Measurements from ENCODE around the gene UBASH3B. TPM values are rescaled to one million over a fixed set of nuclear protein-coding genes. Genes with fewer than 3 reads are reported as not detected.

Gene UBASH3B
- total RNA-seq, 1 experiment from 2014 or later = 8.0 TPM

DNA sequence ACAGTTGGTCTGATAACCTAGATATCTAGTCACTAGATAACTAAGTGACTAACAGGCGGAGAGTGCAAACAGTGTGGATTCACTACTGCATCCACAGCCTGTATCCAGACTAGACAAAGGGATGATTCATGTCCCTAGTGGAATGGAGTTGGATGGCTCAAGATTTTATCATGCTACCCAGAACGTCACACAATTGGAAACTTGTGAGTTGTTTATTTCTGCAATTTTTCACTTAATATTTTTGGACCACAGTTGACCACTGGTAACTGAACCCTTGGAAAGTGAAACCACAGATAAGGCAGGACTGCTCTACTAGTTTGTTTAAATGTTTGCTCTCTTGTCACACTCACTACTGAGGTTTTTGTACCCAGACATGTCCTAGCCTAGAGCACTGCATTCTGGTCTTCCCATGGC is 76.0 kb downstream of the UBASH3B start:
- DNase-seq = no peak

More for the DNA sequence above, 76.0 kb downstream of the UBASH3B start:
- Histone ChIP-seq H3T11ph (ENCODE audit: low read length) (no peak overlapping the region), H3K14ac (ENCODE audit: insufficient read depth, low read length) (no peak overlapping the region), H2AK5ac (ENCODE audit: insufficient read length, low read length) (no peak overlapping the region), H3K27ac (ENCODE audit: insufficient read length, low read depth, low read length) (no peak overlapping the region), H2BK5ac (ENCODE audit: insufficient read length, low read length) (no peak overlapping the region), H3K23ac (ENCODE audit: insufficient read length, low read depth, low read length) (no peak overlapping the region), H3K27me3 (ENCODE audit: insufficient read depth, low read length) (no peaks in the 10 kb centered on the region), H3K79me2 (ENCODE audit: insufficient read depth, low read length) (no peaks in the 10 kb centered on the region), H3K9me3 (ENCODE audit: control insufficient read depth, low read depth, low read length) (no peaks in the 10 kb centered on the region), H3K18ac (ENCODE audit: insufficient read length, low read depth, low read length) (no peak overlapping the region), H3K4me2 (ENCODE audit: insufficient read depth, insufficient read length, low read length) (no peak overlapping the region), H3K4me1 (ENCODE audit: insufficient read depth, low read length) (peaks cover 2% of the 10 kb centered on the region; the same call in 1 of the 2 replicates), H2BK120ac (ENCODE audit: low read depth, low read length, poor library complexity, severe bottlenecking) (no peak overlapping the region), H2BK12ac (ENCODE audit: insufficient read length, low read depth, low read length) (no peak overlapping the region), H4K5ac (ENCODE audit: insufficient read length, low read depth, low read length) (no peak overlapping the region), H4K91ac (ENCODE audit: insufficient read length, low read depth, low read length) (no peak overlapping the region), H2AFZ (ENCODE audit: low read length) (no peak overlapping the region), H2BK15ac (ENCODE audit: low read depth, low read length) (no peak overlapping the region), H2BK20ac (ENCODE audit: low read depth, low read length, poor library complexity, severe bottlenecking) (no peak overlapping the region), H3K9ac (ENCODE audit: extremely low read depth, insufficient read length, low read length) (no peak overlapping the region), H3K4ac (ENCODE audit: low read depth, low read length) (no peak overlapping the region), H4K20me1 (ENCODE audit: control insufficient read depth, insufficient read depth, insufficient read length) (no peaks in the 10 kb centered on the region), H4K8ac (replicated peaks; ENCODE audit: insufficient read length, low read depth, low read length) (no peak overlapping the region), H3K79me1 (ENCODE audit: insufficient read depth, low read depth, low read length, poor library complexity, severe bottlenecking) (no peaks in the 10 kb centered on the region), H3K56ac (ENCODE audit: insufficient read length, low read depth, low read length) (no peak overlapping the region), H3K23me2 (ENCODE audit: insufficient read length, low read depth, low read length, poor library complexity, severe bottlenecking) (no peaks in the 10 kb centered on the region)
- H3K4me1 Mint-ChIP-seq = peaks cover 10 to 11% of the 10 kb centered on the region in 2 experiments
- no peak overlapping the region for H3K4me3 Mint-ChIP-seq
- no CpG with 5 or more reads among the region's 2 CpGs for WGBS (ENCODE audit: extremely low coverage, insufficient read length, low lambda C conversion rate)
- H3K27me3 Mint-ChIP-seq (ENCODE audit: low read depth) = no peaks in the 10 kb centered on the region; the same call in 1 of the 2 replicates
- no peaks in the 10 kb centered on the region for H3K36me3 Mint-ChIP-seq (ENCODE audit: insufficient read depth in 1 of 3, low read depth in 3 of 3)
- TF ChIP-seq, protein P1, sequence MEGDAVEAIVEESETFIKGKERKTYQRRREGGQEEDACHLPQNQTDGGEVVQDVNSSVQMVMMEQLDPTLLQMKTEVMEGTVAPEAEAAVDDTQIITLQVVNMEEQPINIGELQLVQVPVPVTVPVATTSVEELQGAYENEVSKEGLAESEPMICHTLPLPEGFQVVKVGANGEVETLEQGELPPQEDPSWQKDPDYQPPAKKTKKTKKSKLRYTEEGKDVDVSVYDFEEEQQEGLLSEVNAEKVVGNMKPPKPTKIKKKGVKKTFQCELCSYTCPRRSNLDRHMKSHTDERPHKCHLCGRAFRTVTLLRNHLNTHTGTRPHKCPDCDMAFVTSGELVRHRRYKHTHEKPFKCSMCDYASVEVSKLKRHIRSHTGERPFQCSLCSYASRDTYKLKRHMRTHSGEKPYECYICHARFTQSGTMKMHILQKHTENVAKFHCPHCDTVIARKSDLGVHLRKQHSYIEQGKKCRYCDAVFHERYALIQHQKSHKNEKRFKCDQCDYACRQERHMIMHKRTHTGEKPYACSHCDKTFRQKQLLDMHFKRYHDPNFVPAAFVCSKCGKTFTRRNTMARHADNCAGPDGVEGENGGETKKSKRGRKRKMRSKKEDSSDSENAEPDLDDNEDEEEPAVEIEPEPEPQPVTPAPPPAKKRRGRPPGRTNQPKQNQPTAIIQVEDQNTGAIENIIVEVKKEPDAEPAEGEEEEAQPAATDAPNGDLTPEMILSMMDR (conservative IDR thresholded peaks at IDR 0.05) = no peak
- no peak overlapping the region for H3K27ac Mint-ChIP-seq
- H3K9me3 Mint-ChIP-seq = no peaks in the 10 kb centered on the region
